GM18873 (cell line): ENCODE data around the gene RBFOX2.
"Not testable (repeated sequence)": the region's sequence is repeated elsewhere in the genome, so short reads cannot be mapped to it uniquely, and the experiment has no call there.

ENCODE experiments used
- ATAC-seq: cut with Tn5 transposase; IDR thresholded peaks from one replicate; pipeline ENCODE4 v1.9.1; 2021; ENCODE audit warnings: mild to moderate bottlenecking, moderate library complexity, moderate number of reproducible peaks; ENCODE audit not compliant: unreplicated experiment, low FRiP score

The RBFOX2 gene

GRCh38 chr22:35726933-35727332 is 301.7 kb downstream of the RBFOX2 start:
- ATAC-seq, result no peak

- ATAC-seq, result no peak
Observed at GRCh38 chr22:35726398-35726797, 302.2 kb downstream of the RBFOX2 start.

GRCh38 chr22:35725521-35725920 is 303.1 kb downstream of the RBFOX2 start:
- no peak for ATAC-seq

GRCh38 chr22:35721960-35722359 is 306.7 kb downstream of the RBFOX2 start:
- no peak for ATAC-seq

- ATAC-seq, result no peak
Observed at GRCh38 chr22:35719212-35719875, 309.3 kb downstream of the RBFOX2 start.

GRCh38 chr22:35717572-35717971 is 311.1 kb downstream of the RBFOX2 start, which contains the start of gene APOL5:
Gene APOL5 (plus strand): TSS chr22:35717872. CDS start chr22:35717872, 0 bp downstream.
- ATAC-seq, result no peak

- no peak for ATAC-seq
Observed at GRCh38 chr22:35712672-35713071, 316.0 kb downstream of the RBFOX2 start.

- no peak for ATAC-seq
Observed at GRCh38 chr22:35711336-35711735, 317.3 kb downstream of the RBFOX2 start.

- ATAC-seq, result no peak
Observed at GRCh38 chr22:35708917-35709316, 319.7 kb downstream of the RBFOX2 start.

- ATAC-seq, result no peak
Observed at GRCh38 chr22:35708453-35708852, 320.2 kb downstream of the RBFOX2 start.

GRCh38 chr22:35705141-35705540 is 323.5 kb downstream of the RBFOX2 start:
- ATAC-seq, result no peak

GRCh38 chr22:35703861-35704584 is 324.6 kb downstream of the RBFOX2 start:
- no peak for ATAC-seq

- ATAC-seq, result not testable (repeated sequence)
Observed at GRCh38 chr22:35699852-35700251, 328.8 kb downstream of the RBFOX2 start.

- no peak for ATAC-seq
Observed at GRCh38 chr22:35697142-35697541, 331.5 kb downstream of the RBFOX2 start.

- no peak for ATAC-seq
Observed at GRCh38 chr22:35695202-35695601, 333.4 kb downstream of the RBFOX2 start.

GRCh38 chr22:35690001-35690400 is 338.6 kb downstream of the RBFOX2 start:
- ATAC-seq, result no peak

GRCh38 chr22:35688913-35689675 is 339.5 kb downstream of the RBFOX2 start:
- ATAC-seq, result no peak
